ENCODE data around the gene SLC35E3. TPM values are rescaled to one million over a fixed set of nuclear protein-coding genes. Genes with fewer than 3 reads are reported as not detected.

SLC35E3 gene
- total RNA-seq, 2 donors from 2014 or later = 0.95 to 14.1 TPM

Other genes starting within 250 kb of the SLC35E3 start
- gene RAP1B, start 135.3 kb upstream of the SLC35E3 start, total RNA-seq = 100 to 1,000 TPM; 120 to 245 TPM
- 10 to 100 TPM; 28.0 to 45.4 TPM for gene NUP107, start 59.2 kb upstream of the SLC35E3 start, total RNA-seq
- gene MDM2, start 62.0 kb downstream of the SLC35E3 start, total RNA-seq = 100 to 1,000 TPM in 1 of 2 donors, 10 to 100 TPM in 1; 62.0 to 101 TPM
- gene CPM, start 187.0 kb downstream of the SLC35E3 start, total RNA-seq = 10 to 100 TPM; 22.1 to 62.3 TPM